DND-41 (cell line): ENCODE results near the gene CFAP92.

Source experiments
- CTCF ChIP-seq: IDR thresholded peaks from 2 replicates; pipeline ENCODE4 v1.5.1; 2012; ENCODE audit warnings: borderline replicate concordance, low read length, moderate library complexity, mild to moderate bottlenecking; ENCODE audit not compliant: poor library complexity, severe bottlenecking; ENCODE audit errors: extremely low read depth
- EZH2 ChIP-seq: IDR thresholded peaks from 3 replicates; pipeline ENCODE4 v1.6.1; 2012; ENCODE audit warnings: borderline replicate concordance, low read depth, mild to moderate bottlenecking, moderate library complexity, low read length, inconsistent platforms; ENCODE audit not compliant: severe bottlenecking

- TF ChIP-seq CTCF, result no peak
- TF ChIP-seq EZH2, result no peak
These were observed 91.5 kb downstream of the CFAP92 start for GRCh38 chr3:128902426-128902825.
